ENCODE measurements around the gene MYL3. TPM values are rescaled to one million over a fixed set of nuclear protein-coding genes. Genes with fewer than 3 reads are reported as not detected.
A peak's percentile ranks its signal among the peaks of the same experiment; 100 is the strongest.

Gene MYL3
- total RNA-seq, 3 donors from 2014 or later, result 5.9 to 8.5 (median 6.2) TPM

GRCh38 chr3:46860017-46860809 is 3.0 kb downstream of the MYL3 start:
- peak in 1 of 2 donors; percentile 50 for DNase-seq (ENCODE audit: low spot score in 2 of 2)
- Histone ChIP-seq H3K4me3 (no peak overlapping the region), H3K27me3 (no peaks in the 10 kb centered on the region), H3K9me3 (no peaks in the 10 kb centered on the region), H3K36me3 (no peaks in the 10 kb centered on the region), H3K27ac (no peak overlapping the region), H3K4me1 (peaks cover 0 to 9% of the 10 kb centered on the region in 2 donors)
- TF ChIP-seq POLR2A (IDR thresholded peaks at IDR 0.05) (no peak), CTCF (IDR thresholded peaks at IDR 0.05) (peak in 2 of 3 donors; percentile 15 to 20)
- intact Hi-C loops (cut with DNase I; ENCODE audit: low total_unique reads), result no loop called here

GRCh38 chr3:46859001-46859710 is 4.1 kb downstream of the MYL3 start:
- TF ChIP-seq POLR2A (IDR thresholded peaks at IDR 0.05) (no peak), POLR2AphosphoS5 (IDR thresholded peaks at IDR 0.05) (no peak), CTCF (IDR thresholded peaks at IDR 0.05) (no peak)
- H3K9me3 ChIP-seq, result no peaks in the 10 kb centered on the region
- intact Hi-C loops (cut with DNase I; ENCODE audit: low total_unique reads), result no loop called here
- peak in 1 of 2 donors; percentile 28 for DNase-seq (ENCODE audit: low spot score in 2 of 2)
- H3K36me3 ChIP-seq, result no peaks in the 10 kb centered on the region
- no peaks in the 10 kb centered on the region for H3K4me1 ChIP-seq
- no peak overlapping the region for H3K4me3 ChIP-seq
- H3K27ac ChIP-seq, result no peak overlapping the region
- no peaks in the 10 kb centered on the region for H3K27me3 ChIP-seq

- Histone ChIP-seq H3K9me3 (no peaks in the 10 kb centered on the region), H3K36me3 (no peaks in the 10 kb centered on the region), H3K27ac (no peak overlapping the region), H3K4me3 (no peak overlapping the region), H3K4me1 (no peaks in the 10 kb centered on the region), H3K27me3 (no peaks in the 10 kb centered on the region)
- intact Hi-C loops (cut with DNase I; ENCODE audit: low total_unique reads), result no loop called here
- TF ChIP-seq POLR2A (IDR thresholded peaks at IDR 0.05) (no peak), POLR2AphosphoS5 (IDR thresholded peaks at IDR 0.05) (no peak), CTCF (IDR thresholded peaks at IDR 0.05) (no peak)
- peak in 1 of 2 donors; percentile 31 for DNase-seq (ENCODE audit: low spot score in 2 of 2)
Observed at GRCh38 chr3:46858456-46858855, 4.8 kb downstream of the MYL3 start.

- H3K27me3 ChIP-seq, result no peaks in the 10 kb centered on the region
- intact Hi-C loops (cut with DNase I; ENCODE audit: low total_unique reads), result no loop called here
Observed at GRCh38 chr3:46857485-46858341, 5.5 kb downstream of the MYL3 start.

More at GRCh38 chr3:46857485-46858341, 5.5 kb downstream of the MYL3 start:
- no peak for DNase-seq (ENCODE audit: low spot score in 2 of 2)
- no peaks in the 10 kb centered on the region for H3K9me3 ChIP-seq
- H3K4me3 ChIP-seq, result no peak overlapping the region
- H3K27ac ChIP-seq, result no peak overlapping the region
- H3K36me3 ChIP-seq, result no peaks in the 10 kb centered on the region
- TF ChIP-seq POLR2A (IDR thresholded peaks at IDR 0.05) (no peak), POLR2AphosphoS5 (IDR thresholded peaks at IDR 0.05) (no peak), CTCF (IDR thresholded peaks at IDR 0.05) (no peak)
- no peaks in the 10 kb centered on the region for H3K4me1 ChIP-seq

Data from breast epithelium (tissue), 4 donors.